Measurements from ENCODE around the gene CAPZB.
"Not testable (repeated sequence)": the region's sequence is repeated elsewhere in the genome, so short reads cannot be mapped to it uniquely, and the experiment has no call there.

The CAPZB gene

DNA sequence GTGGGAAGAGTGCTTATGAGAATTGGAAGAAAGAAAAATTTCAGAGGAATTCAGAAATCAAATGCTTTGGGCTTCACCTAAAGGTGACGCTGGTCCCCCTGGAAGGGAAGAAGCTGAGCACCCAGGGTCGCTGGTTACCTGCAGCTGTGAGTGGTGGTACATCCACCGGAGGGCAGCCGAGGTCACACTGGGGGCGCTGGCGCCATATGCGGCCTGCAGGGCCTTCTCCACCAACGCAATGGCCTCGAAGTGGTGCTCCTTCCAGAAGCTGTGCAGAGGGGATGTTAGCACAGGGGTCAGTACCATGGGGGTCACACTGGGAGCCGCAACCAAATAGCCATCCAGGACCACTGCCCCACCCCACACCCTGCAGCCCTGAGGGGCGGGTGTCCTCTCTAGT lies 179.5 kb downstream of the CAPZB start:
- no peak for DNase-seq

DNA sequence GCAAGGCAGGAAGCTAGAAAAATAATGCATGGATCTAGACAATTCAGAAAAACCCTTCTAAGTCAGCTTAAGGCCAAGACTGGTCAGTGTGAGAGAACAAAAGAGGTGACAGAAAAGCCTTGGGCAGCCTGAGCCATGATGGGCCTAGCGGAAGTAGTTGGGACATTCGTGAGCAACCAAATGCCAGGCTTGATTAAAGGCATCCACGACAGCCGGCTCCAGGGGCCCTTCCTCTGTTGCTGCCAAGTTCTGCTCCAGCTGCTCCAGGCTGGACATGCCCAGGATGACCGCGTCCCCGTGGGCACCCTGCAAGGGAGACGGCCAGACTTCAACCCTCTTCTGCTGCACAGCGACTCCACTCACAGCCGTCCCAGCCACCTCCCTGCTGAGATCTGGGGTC lies 181.3 kb downstream of the CAPZB start:
- not testable (repeated sequence) for DNase-seq

DNA sequence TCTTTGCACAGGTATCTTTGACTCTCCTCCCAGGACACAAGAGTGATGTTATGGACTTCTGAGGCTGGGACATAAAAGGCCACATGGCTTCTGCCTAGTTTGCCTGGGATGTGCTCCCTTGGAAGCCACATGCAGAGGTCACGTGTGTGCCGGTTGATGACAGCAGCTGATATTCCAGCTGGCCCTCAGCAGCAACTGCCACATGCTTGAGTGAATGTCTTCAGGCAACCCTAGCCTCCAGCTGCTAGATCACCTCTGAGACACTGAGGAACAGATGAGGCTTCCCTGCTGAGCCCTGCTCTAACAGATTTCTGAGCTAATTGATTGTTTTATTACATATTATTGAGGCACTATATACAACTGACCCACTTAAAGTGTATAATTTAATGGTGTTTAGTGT lies 185.1 kb downstream of the CAPZB start:
- no peak for DNase-seq

DNA sequence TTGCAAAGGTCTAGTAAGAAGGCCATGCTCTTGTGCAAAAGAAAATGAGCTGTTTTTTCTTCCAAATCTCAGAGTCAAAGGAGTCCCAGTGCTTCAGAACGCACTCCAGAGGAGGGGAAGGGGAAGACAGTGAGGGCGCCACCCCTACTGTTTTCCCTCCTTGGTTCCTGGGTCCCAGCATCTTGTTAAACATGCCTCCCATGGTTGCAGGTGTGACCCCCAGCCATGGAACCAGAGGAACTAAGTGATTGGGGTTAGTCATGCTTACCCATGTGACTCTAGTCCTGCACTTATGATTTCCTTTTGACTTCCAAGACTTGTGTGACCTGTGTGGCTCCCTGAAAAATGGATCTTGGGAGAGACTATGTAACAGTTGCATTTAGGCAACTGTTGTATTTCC lies 190.7 kb downstream of the CAPZB start:
- no peak for DNase-seq

GRCh38 chr1:19289244-19289643 lies 196.1 kb downstream of the CAPZB start:
- DNase-seq: no peak
